Adrenal gland (tissue), 5 donors: Measurements from ENCODE around the gene RNF169.

Experiments used
- CTCF ChIP-seq, 6 experiments: fragments of 450-650 bp in 4 of 6; fragments of 200-600 bp in 2 of 6; sonication (generic) in 1 of 6; IDR thresholded peaks; 1 replicate in 5 of 6; 2 replicates in 1 of 6; pipeline versions ENCODE4 v1.5.1 to v1.8.0; 2016 to 2021; ENCODE audit warnings: antibody characterized with exemption in 6 of 6, mild to moderate bottlenecking in 2 of 6, moderate library complexity in 1 of 6
- POLR2A ChIP-seq, 2 donors: fragments of 450-650 bp; IDR thresholded peaks; one replicate each; pipeline ENCODE4 v1.6.1; 2017; ENCODE audit warnings: antibody characterized with exemption in 2 of 2, mild to moderate bottlenecking in 2 of 2, moderate library complexity in 1 of 2
- donor health status: DM: no; HTN: no; CAD: no.

GRCh38 chr11:74734559-74734925, 14.1 kb upstream of the RNF169 start:
- TF ChIP-seq CTCF (IDR thresholded peaks at IDR 0.05) (no peak), POLR2A (IDR thresholded peaks at IDR 0.05) (no peak)
